ENCODE results near the gene IKZF1.
A peak's percentile ranks its signal among the peaks of the same experiment; 100 is the strongest.

Gene IKZF1

GRCh38 chr7:50304129-50304910, at the start of gene IKZF1:
TSS of gene IKZF1 (plus strand) at chr7:50304716. CDS start at chr7:50319062, 14,346 bp downstream.
- peak; percentile 91 for DNase-seq

- no peak for DNase-seq
Measured at GRCh38 chr7:50261593-50261992, 42.9 kb upstream of the IKZF1 start.

GRCh38 chr7:50262446-50262845, 42.1 kb upstream of the IKZF1 start:
- DNase-seq, result no peak

GRCh38 chr7:50262916-50263690, 41.4 kb upstream of the IKZF1 start:
- DNase-seq, result no peak

GRCh38 chr7:50264908-50265307, 39.6 kb upstream of the IKZF1 start:
- DNase-seq, result no peak

DNA sequence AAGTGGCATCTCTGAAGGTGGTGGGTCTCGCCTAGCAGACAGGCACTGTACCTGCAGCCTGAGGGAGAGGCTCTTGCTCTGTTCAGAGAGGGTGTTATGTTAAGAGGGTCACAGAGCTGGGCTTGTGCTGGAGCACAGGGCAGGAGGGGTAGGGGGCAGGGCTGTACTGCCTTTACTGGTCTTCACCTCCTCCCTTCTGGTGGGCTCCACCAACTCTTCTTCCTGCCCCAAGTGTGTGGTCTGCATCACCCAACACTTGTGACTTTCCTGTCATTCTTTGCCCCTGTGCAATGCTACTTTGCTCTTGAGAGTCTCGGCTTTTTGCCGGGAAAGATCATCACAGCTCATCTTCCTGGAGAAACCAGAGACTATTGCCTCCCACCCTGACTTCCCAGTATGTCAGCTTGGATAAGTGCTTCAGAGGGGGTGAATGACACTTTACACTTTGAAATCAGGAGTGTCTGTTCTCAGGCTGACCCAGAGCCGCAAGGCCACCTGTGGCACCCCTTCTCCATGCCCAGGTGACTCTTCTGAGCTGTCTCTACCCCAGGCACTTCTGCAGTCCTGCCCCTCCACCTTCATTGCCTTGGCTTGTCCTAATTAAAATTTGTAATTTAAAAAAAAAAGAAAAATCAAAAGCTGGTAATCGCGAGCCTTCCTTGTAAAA, 38.4 kb upstream of the IKZF1 start:
- peak; percentile 76 for DNase-seq

DNA sequence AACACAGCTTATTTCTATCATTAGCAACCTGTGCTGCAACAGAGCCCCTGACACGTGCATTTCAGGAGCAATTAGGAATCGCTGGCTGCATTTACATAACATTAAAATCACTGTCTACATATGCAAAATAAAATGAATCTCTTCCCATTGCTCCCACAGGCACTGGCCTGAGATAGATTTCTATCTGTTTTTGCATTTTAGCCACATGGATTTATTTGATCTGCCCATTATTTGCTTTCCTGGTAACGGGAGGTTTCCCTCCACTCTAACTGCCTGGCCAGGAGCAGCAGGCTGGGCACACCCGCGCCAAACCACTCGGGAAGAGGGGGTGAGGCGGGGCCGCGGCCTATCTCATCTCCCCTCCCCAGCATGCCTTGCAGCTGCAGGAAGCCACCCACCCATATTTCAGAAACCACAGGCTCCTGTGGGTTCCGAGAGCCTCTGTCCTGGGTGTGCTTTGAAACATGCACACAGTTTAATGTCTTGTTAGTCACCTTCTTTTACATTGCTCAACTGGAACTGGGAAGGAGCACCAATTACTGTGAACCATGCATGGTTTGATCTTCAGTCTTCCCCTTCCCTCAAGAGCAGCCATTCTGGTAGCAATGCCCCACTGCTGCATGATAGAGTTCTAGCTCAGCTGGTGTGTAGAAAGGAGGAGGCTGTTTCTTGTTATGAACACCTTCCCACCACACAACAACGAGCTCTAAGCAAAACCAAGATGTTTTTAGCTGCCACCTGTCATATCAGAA, 37.7 kb upstream of the IKZF1 start:
- peak; percentile 87 for DNase-seq

GRCh38 chr7:50267525-50268041, 36.9 kb upstream of the IKZF1 start:
- DNase-seq, result peak; percentile 76

- DNase-seq, result no peak
Measured at GRCh38 chr7:50268223-50268622, 36.3 kb upstream of the IKZF1 start.

- no peak for DNase-seq
Measured at GRCh38 chr7:50268990-50269389, 35.5 kb upstream of the IKZF1 start.

DNA sequence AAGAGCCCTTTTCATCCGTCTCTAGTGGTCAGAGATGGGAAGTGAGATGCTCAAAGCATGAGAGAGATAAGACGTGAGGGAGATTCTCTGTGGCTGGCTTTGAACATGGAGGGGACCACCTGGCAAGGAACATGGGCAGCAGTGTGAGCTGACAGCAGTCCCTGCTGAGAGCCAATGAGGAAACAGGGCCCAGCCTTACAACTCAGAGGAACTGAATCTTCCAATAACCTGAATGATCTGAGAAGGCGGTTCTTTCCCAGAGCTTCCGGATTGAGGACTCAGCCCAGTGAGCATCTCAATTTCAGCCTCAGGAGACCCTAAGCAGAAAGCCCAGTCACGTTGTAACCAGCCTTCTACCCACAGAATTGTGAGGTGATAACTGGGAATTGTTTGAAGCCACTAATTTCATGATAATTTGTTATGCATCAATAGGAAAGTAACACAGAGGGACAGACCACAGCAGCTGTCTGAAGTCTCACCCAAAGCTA, 33.9 kb upstream of the IKZF1 start:
- no peak for DNase-seq

DNA sequence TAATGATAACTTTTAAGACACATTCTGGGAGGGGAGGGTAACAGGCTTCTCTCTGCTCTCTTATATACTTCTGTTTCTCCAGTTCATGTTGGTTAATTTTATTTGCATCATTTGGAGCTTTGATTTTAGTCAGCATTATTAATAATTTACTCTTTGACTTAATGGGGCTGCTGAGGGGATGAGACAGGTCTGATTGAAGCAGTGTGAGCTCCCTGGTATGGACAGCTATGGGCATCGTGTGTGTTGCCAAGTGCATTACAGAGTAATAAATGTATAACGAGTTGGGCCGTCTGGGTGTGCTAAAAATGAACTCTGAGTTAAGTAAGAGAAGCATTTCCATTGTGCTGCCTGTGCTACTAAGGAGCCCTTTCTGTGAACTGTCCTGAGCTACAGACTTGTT, 31.7 kb upstream of the IKZF1 start:
- no peak for DNase-seq

DNA sequence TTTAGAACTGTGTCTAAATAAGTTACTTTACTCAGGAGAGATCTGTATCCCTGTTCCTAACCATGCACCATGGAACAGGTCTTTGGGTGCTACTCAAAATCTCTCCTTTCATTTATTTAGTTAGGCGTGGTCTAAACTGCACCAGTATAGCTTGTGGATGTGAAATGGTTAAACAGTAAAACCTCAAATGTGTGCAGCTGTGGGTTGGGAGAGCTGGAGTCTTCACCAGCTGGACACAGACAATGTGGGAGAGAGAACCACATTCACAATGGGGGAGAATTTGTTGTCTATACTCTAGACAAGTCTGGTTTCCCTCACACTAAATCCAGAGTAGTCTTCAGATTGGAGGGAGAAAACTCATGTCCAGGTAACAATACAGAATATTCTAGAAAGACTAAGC, 31.2 kb upstream of the IKZF1 start:
- no peak for DNase-seq

- no peak for DNase-seq
Measured at GRCh38 chr7:50273870-50274269, 30.6 kb upstream of the IKZF1 start.

DNA sequence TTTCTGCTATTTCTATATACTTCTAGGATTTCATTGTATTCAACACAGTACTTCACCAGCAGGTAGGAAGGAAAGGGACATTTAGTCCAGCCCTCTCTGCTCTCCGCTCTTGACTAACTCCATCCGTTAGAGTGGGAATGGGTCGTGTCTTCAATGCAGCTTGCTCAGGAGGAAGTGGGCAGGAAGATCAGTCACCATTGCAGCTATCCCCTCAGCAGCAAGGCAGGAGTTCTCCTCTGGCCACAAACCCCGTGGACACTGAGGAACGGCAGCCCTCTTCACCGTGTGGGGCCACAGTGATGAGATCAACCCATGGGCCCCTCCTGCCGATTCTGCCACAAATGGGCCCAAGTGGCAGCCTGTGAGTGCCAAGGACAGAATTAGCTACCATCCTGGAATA, 30.2 kb upstream of the IKZF1 start:
- no peak for DNase-seq

GRCh38 chr7:50275430-50275829, 29.1 kb upstream of the IKZF1 start:
- DNase-seq, result no peak

GRCh38 chr7:50276483-50276882, 28.0 kb upstream of the IKZF1 start:
- no peak for DNase-seq

GRCh38 chr7:50278120-50278519, 26.4 kb upstream of the IKZF1 start:
- DNase-seq, result no peak

DNA sequence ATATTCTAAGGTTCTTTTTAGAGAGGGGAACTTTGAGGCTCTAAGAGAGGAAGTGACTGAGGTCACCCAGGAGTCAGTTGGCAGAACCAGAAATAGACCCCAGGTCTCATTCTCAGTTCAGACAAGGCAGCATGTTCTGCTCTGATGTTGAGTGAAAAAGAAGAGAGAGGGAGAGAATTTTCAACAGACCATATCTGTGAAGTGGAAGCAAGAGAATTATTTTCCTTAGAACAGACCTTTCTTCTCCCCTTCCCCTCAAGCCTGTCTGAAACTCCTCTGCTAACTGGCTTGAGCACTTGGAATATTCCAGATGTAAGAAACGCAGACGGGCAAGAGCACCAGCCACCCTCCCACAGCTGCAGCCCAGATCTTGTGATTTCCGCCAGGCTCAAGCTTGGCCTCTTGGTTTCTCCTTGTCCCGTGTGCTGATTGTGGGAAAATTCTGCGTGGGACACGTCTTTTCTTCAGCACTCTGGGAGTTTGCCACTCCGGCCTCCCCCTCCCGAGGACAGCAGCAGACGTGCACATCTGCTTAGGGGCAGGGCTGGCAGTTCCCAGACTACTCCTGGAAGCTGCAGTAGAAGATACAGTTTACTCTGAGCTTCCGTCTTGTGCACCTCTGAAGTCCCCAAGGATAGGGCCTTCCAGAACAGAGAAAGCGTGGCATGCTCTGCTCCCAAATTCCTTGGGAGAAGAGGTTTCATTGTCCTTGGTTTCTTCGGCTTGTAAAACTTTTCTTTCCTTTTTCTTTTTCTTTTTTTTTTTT, 22.7 kb upstream of the IKZF1 start:
- no peak for DNase-seq

DNA sequence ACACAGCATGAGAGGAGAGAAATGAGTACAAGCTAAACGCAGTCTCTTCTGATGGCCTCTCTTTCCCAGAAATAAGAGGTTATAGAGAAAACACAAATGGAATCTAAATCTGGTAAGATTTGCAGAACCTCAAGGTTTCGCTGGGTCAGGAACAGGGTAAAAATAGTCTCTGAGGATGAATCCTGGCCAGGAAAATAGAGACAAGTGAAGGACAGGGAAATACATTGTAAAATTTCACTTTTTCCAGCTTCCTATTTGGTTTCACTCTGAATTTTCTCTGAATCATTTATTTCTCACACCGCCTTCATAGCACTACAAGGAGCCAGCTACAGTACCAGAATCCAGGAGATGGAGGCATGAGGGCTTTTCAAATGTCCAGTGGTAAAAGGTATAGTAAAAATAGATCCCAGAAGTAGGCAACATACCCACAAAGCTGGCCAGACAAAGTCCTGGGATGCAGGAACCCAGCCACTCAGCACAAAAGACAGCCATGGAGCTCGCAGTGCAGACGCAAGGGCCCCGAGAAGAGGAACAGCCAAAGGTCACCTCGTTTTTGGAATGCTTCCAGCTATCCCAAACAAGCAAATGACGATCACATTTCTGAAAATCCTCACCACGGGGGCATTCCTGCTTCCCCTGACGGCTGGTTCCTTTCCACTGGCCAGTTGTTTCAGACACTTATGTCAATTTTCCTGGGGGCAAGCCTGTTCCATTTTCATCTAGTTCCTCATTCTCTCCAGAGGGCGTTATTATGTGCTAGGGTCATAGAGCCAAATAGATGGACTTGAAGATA, 21.5 kb upstream of the IKZF1 start:
- no peak for DNase-seq

DNA sequence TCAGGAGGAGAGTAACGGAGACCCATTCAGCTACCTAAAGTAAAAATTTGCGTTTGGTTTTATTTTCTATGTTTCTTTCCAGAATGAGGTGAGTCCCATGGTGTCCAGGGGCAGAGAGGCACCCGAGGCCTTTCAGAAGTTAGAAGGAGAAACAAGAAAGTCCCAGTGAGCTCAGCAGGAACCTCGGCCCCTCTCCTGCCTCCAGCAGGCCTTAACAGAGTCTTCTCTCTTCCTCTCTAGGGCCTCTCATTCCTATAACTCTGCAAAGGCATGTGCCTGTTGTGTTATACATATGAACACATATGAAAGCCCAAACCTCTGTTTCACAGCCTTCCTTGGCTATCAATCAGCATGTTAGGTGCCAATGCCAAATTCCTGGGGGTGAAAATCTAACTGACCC, 20.8 kb upstream of the IKZF1 start:
- no peak for DNase-seq

Measured in activated CD8-positive, alpha-beta memory T cell treated with anti-CD3 and anti-CD28 coated beads for 24 hours (primary cell).